ENCODE data around the gene CCDC177. TPM values are rescaled to one million over a fixed set of nuclear protein-coding genes. Genes with fewer than 3 reads are reported as not detected.

CCDC177 gene
- 0.13 TPM in 1 of 2 replicates, not detected in the other for polyA plus RNA-seq

GRCh38 chr14:69574263-69574953 lies at the start of gene CCDC177:
TSS of gene CCDC177 (minus strand) at chr14:69574871. CDS start at chr14:69573622, 1,249 bp downstream.

GRCh38 chr14:69611172-69612013 lies 36.7 kb upstream of the CCDC177 start, which contains the start of gene SUSD6:
TSS of gene SUSD6 (plus strand) at chr14:69611596. CDS start at chr14:69658593, 46,997 bp downstream.

Other genes with a start within 250 kb of the CCDC177 start
- 122 and 127 TPM in 2 replicates for gene ERH, start 176.6 kb downstream of the CCDC177 start, polyA plus RNA-seq
- gene SLC39A9, start 176.2 kb downstream of the CCDC177 start, polyA plus RNA-seq, result 34.6 and 36.1 TPM in 2 replicates
- 46.0 and 58.9 TPM in 2 replicates for gene PLEKHD1, start 90.1 kb downstream of the CCDC177 start, polyA plus RNA-seq
- 2.0 and 7.0 TPM in 2 replicates for gene SUSD6, start 36.7 kb upstream of the CCDC177 start, polyA plus RNA-seq
- gene SRSF5, start 192.3 kb upstream of the CCDC177 start, polyA plus RNA-seq, result 127 and 137 TPM in 2 replicates
- 0.23 TPM in 1 of 2 replicates, not detected in the other for gene SLC10A1, start 222.4 kb upstream of the CCDC177 start, polyA plus RNA-seq